ENCODE results near the gene TTC36. TPM values are rescaled to one million over a fixed set of nuclear protein-coding genes. Genes with fewer than 3 reads are reported as not detected.
"Not testable (repeated sequence)": the region's sequence is repeated elsewhere in the genome, so short reads cannot be mapped to it uniquely, and the experiment has no call there.

Gene TTC36
- total RNA-seq = 1 to 10 TPM in 4 of 5 donors, under 1 TPM in 1; 0.53 to 1.7 (median 1.2) TPM
- 0.28 TPM for total RNA-seq (2013)
- total RNA-seq = 0.07 to 2.9 (median 0.51) reads per million in 29 experiments

DNA sequence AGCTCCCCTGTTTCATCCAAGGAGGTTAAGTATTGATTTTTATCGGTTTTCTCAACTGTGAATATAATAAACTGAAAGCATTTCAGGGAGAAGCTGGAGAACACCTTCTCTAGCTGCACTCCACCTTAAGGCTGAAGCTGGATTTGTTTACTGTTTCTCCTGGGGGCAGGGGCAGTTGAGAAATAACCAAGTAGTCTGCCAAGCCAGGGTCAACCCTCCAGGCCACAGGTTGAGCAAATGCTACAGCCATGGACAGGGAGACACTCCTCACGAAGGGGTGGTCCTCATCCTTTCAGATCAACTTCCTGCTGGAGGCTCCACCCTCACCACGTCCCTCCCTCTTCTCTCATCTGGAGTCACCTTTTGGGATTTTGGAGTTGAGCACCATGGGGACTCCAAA is at the start of gene TTC36:
Gene TTC36 (plus strand): TSS at position 366 of the 400 bp plus-strand sequence. CDS start 21 bp downstream, at position 387.
- Mint-ChIP-seq H3K27me3 (no peaks in the 10 kb centered on the region), H3K4me3 (peak within 1 kb of the TSS in 1 of 3 donors; percentile 39), H3K27ac (peak within 1 kb of the TSS; percentile 60 to 67), H3K9me3 (no peaks in the 10 kb centered on the region), H3K4me1 (peaks cover 32 to 46% (median 40%) of the 10 kb centered on the region in 3 donors), H3K36me3 (peaks cover 11% of the 10 kb centered on the region)
- DNase-seq = no peak
- WGBS (ENCODE audit: insufficient coverage) = 83% methylated on average over 1 of the region's 3 CpGs
- no peak within 1 kb of the TSS for H3K4me3 ChIP-seq (ENCODE audit: control insufficient read depth in 1 of 2, extremely low read depth in 1 of 2, low read length in 1 of 2)
- peaks cover 6 to 27% of the 10 kb centered on the region in 2 experiments for H3K4me1 ChIP-seq (ENCODE audit: control insufficient read depth in 1 of 2, extremely low read depth in 1 of 2, insufficient read depth in 2 of 2, low read length in 2 of 2)
- H3K36me3 ChIP-seq (ENCODE audit: control insufficient read depth in 2 of 2, extremely low read depth in 1 of 2, insufficient read depth in 1 of 2, low read length in 1 of 2) = peaks cover 3 to 27% of the 10 kb centered on the region in 2 donors
- ChIA-PET POLR2A (no interaction called here), CTCF (interaction anchor here in 1 of 2 donors (0.6 kb wide), 1 partner anchor 119 kb away, joined by 3 read pairs; no protein-coding TSS in a partner anchor)
- no peak for ATAC-seq (replicated peaks in 1 of 4)
- H3K27me3 ChIP-seq (replicated peaks in 1 of 2; ENCODE audit: control insufficient read depth in 2 of 2, extremely low read depth in 1 of 2, insufficient read depth in 2 of 2, low read length in 1 of 2) = no peaks in the 10 kb centered on the region
- H3K9me3 ChIP-seq = no peaks in the 10 kb centered on the region
- no peak within 1 kb of the TSS for H3K27ac ChIP-seq (ENCODE audit: low read length)

DNA sequence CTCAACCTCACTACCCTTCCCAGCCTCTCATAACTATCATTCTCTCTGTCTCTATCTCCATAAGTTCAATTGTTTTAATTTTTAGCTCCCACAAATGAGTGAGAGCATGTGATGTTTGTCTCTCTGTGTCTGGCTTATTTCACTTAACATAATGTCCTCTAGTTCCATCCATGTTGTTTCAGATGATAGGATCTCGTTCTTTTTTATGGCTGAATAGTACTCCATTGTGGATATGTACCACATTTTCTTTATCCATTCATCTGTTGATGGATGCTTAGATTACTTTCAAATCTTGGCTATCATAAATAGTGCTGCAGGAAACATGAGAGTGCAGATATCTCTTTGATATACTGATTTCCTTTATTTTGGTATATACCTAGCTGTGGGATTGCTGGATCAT is 46.0 kb upstream of the TTC36 start:
- DNase-seq; H3K27ac ChIP-seq (ENCODE audit: low read length); H3K4me1 ChIP-seq (ENCODE audit: control insufficient read depth in 1 of 2, extremely low read depth in 1 of 2, insufficient read depth in 2 of 2, low read length in 2 of 2); ATAC-seq (replicated peaks in 1 of 4); H3K27me3 ChIP-seq (replicated peaks in 1 of 2; ENCODE audit: control insufficient read depth in 2 of 2, extremely low read depth in 1 of 2, insufficient read depth in 2 of 2, low read length in 1 of 2); H3K4me3 Mint-ChIP-seq; H3K4me3 ChIP-seq (ENCODE audit: control insufficient read depth in 1 of 2, extremely low read depth in 1 of 2, low read length in 1 of 2); H3K27me3 Mint-ChIP-seq; H3K9me3 Mint-ChIP-seq; H3K9me3 ChIP-seq; H3K4me1 Mint-ChIP-seq: not testable (repeated sequence)
- H3K36me3 ChIP-seq (ENCODE audit: control insufficient read depth in 2 of 2, extremely low read depth in 1 of 2, insufficient read depth in 1 of 2, low read length in 1 of 2) = peaks cover 15 to 87% of the 10 kb centered on the region in 2 donors
- peaks cover 53% of the 10 kb centered on the region for H3K36me3 Mint-ChIP-seq
- no CpG with 5 or more reads among the region's 1 CpG for WGBS (ENCODE audit: insufficient coverage)
- POLR2A ChIA-PET = interaction anchor here in 1 of 2 donors (0.6 kb wide), 1 partner anchor 118 kb away, joined by 4 read pairs; no protein-coding TSS in a partner anchor
- CTCF ChIA-PET = interaction anchor here in 1 of 2 donors (0.6 kb wide), 2 partner anchors 8 to 542 kb away, joined by 3 read pairs; no protein-coding TSS in a partner anchor
- H3K27ac Mint-ChIP-seq = peak overlapping the region; percentile 2 to 29

GRCh38 chr11:118484405-118484804 is 42.9 kb upstream of the TTC36 start:
- H3K4me3 Mint-ChIP-seq = no peak overlapping the region
- H3K36me3 ChIP-seq (ENCODE audit: control insufficient read depth in 2 of 2, extremely low read depth in 1 of 2, insufficient read depth in 1 of 2, low read length in 1 of 2) = peaks cover 12 to 83% of the 10 kb centered on the region in 2 donors
- no CpG with 5 or more reads among the region's 3 CpGs for WGBS (ENCODE audit: insufficient coverage)

GRCh38 chr11:118485273-118485672 is 42.0 kb upstream of the TTC36 start:
- no peak overlapping the region for H3K4me3 ChIP-seq (ENCODE audit: control insufficient read depth in 1 of 2, extremely low read depth in 1 of 2, low read length in 1 of 2)
- CTCF ChIA-PET = interaction anchor here (0.6 to 0.7 kb wide), 4 partner anchors 42 to 321 kb away, joined by 3 read pairs; no protein-coding TSS in a partner anchor
- H3K9me3 ChIP-seq = no peaks in the 10 kb centered on the region
- H3K9me3 Mint-ChIP-seq = no peaks in the 10 kb centered on the region
- no peak overlapping the region for H3K27ac Mint-ChIP-seq
- no peak overlapping the region for H3K4me3 Mint-ChIP-seq
- peaks cover 21 to 83% of the 10 kb centered on the region in 2 donors for H3K36me3 ChIP-seq (ENCODE audit: control insufficient read depth in 2 of 2, extremely low read depth in 1 of 2, insufficient read depth in 1 of 2, low read length in 1 of 2)
- peak in 1 of 35 experiments; percentile 17 for DNase-seq
- ATAC-seq (replicated peaks in 1 of 4) = no peak
- H3K27ac ChIP-seq (ENCODE audit: low read length) = no peak overlapping the region
- no peaks in the 10 kb centered on the region for H3K27me3 ChIP-seq (replicated peaks in 1 of 2; ENCODE audit: control insufficient read depth in 2 of 2, extremely low read depth in 1 of 2, insufficient read depth in 2 of 2, low read length in 1 of 2)
- H3K36me3 Mint-ChIP-seq = peaks cover 38% of the 10 kb centered on the region
- no peaks in the 10 kb centered on the region for H3K4me1 ChIP-seq (ENCODE audit: control insufficient read depth in 1 of 2, extremely low read depth in 1 of 2, insufficient read depth in 2 of 2, low read length in 2 of 2)
- POLR2A ChIA-PET = interaction anchor here in 1 of 2 donors (0.9 kb wide), 1 partner anchor 22 kb away, joined by 3 read pairs; no protein-coding TSS in a partner anchor
- no peaks in the 10 kb centered on the region for H3K27me3 Mint-ChIP-seq
- H3K4me1 Mint-ChIP-seq = peaks cover 4 to 7% (median 5%) of the 10 kb centered on the region in 3 donors

More at GRCh38 chr11:118484405-118484804, 42.9 kb upstream of the TTC36 start:
- H3K27me3 ChIP-seq (replicated peaks in 1 of 2; ENCODE audit: control insufficient read depth in 2 of 2, extremely low read depth in 1 of 2, insufficient read depth in 2 of 2, low read length in 1 of 2) = no peaks in the 10 kb centered on the region
- H3K9me3 ChIP-seq = no peaks in the 10 kb centered on the region
- Mint-ChIP-seq H3K9me3 (no peaks in the 10 kb centered on the region), H3K4me1 (peaks cover 4 to 7% (median 5%) of the 10 kb centered on the region in 3 donors), H3K27me3 (no peaks in the 10 kb centered on the region), H3K27ac (no peak overlapping the region), H3K36me3 (peaks cover 38% of the 10 kb centered on the region)
- no peak for DNase-seq
- no peak overlapping the region for H3K27ac ChIP-seq (ENCODE audit: low read length)
- ChIA-PET POLR2A (interaction anchor here in 1 of 2 donors (0.9 kb wide), 1 partner anchor 23 kb away, joined by 3 read pairs; no protein-coding TSS in a partner anchor), CTCF (no interaction called here)
- no peak overlapping the region for H3K4me3 ChIP-seq (ENCODE audit: control insufficient read depth in 1 of 2, extremely low read depth in 1 of 2, low read length in 1 of 2)
- H3K4me1 ChIP-seq (ENCODE audit: control insufficient read depth in 1 of 2, extremely low read depth in 1 of 2, insufficient read depth in 2 of 2, low read length in 2 of 2) = no peaks in the 10 kb centered on the region
- no peak for ATAC-seq (replicated peaks in 1 of 4)

GRCh38 chr11:118488480-118489109 is 38.7 kb upstream of the TTC36 start:
- H3K36me3 Mint-ChIP-seq = peaks cover 38% of the 10 kb centered on the region
- Histone ChIP-seq H3K27me3 (replicated peaks in 1 of 2; ENCODE audit: control insufficient read depth in 2 of 2, extremely low read depth in 1 of 2, insufficient read depth in 2 of 2, low read length in 1 of 2) (no peaks in the 10 kb centered on the region), H3K4me1 (ENCODE audit: control insufficient read depth in 1 of 2, extremely low read depth in 1 of 2, insufficient read depth in 2 of 2, low read length in 2 of 2) (no peaks in the 10 kb centered on the region), H3K27ac (ENCODE audit: low read length) (no peak overlapping the region), H3K9me3 (no peaks in the 10 kb centered on the region), H3K36me3 (ENCODE audit: control insufficient read depth in 2 of 2, extremely low read depth in 1 of 2, insufficient read depth in 1 of 2, low read length in 1 of 2) (peaks cover 19 to 81% of the 10 kb centered on the region in 2 donors), H3K4me3 (ENCODE audit: control insufficient read depth in 1 of 2, extremely low read depth in 1 of 2, low read length in 1 of 2) (no peak overlapping the region)
- H3K9me3 Mint-ChIP-seq = no peaks in the 10 kb centered on the region
- H3K27ac Mint-ChIP-seq = peak overlapping the region; percentile 48 to 78
- peaks cover 4 to 7% (median 5%) of the 10 kb centered on the region in 3 donors for H3K4me1 Mint-ChIP-seq
- no peaks in the 10 kb centered on the region for H3K27me3 Mint-ChIP-seq
- CTCF ChIA-PET = interaction anchor here (0.6 to 1.6 kb wide), 15 partner anchors 11 to 681 kb away, joined by 3 to 10 read pairs (median 4); partner anchors contain the start of gene KMT2A (in 1 of the 2)
- POLR2A ChIA-PET = no interaction called here
- ATAC-seq (replicated peaks in 1 of 4) = peak; percentile 64 to 76 (median 68)
- H3K4me3 Mint-ChIP-seq = no peak overlapping the region
- peak; percentile 57 to 92 (median 74) for DNase-seq
- 0% methylated on average over 5 of the region's 7 CpGs for whole genome bisulfite sequencing (ENCODE audit: insufficient coverage)

DNA sequence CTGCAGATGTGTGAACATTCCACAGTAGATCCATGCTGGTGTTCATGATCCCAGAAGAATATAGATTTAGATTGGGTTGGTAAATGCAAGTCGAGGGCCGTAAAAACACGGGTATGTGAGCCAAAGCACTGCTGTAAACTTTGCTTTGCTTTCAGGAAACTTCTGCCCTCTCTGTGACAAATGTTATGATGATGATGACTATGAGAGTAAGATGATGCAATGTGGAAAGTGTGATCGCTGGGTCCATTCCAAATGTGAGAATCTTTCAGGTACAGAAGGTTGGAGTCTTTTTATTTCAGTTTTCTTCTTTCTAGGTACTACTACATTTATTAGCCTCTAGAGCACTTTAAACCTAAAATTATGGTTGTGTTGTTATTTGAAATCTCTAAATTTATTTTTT is 36.2 kb upstream of the TTC36 start:
- Histone ChIP-seq H3K27me3 (replicated peaks in 1 of 2; ENCODE audit: control insufficient read depth in 2 of 2, extremely low read depth in 1 of 2, insufficient read depth in 2 of 2, low read length in 1 of 2) (no peaks in the 10 kb centered on the region), H3K9me3 (no peaks in the 10 kb centered on the region), H3K36me3 (ENCODE audit: control insufficient read depth in 2 of 2, extremely low read depth in 1 of 2, insufficient read depth in 1 of 2, low read length in 1 of 2) (peaks cover 18 to 88% of the 10 kb centered on the region in 2 donors), H3K4me3 (ENCODE audit: control insufficient read depth in 1 of 2, extremely low read depth in 1 of 2, low read length in 1 of 2) (no peak overlapping the region), H3K4me1 (ENCODE audit: control insufficient read depth in 1 of 2, extremely low read depth in 1 of 2, insufficient read depth in 2 of 2, low read length in 2 of 2) (no peaks in the 10 kb centered on the region), H3K27ac (ENCODE audit: low read length) (no peak overlapping the region)
- Mint-ChIP-seq H3K27me3 (no peaks in the 10 kb centered on the region), H3K9me3 (no peaks in the 10 kb centered on the region), H3K36me3 (peaks cover 39% of the 10 kb centered on the region), H3K4me3 (no peak overlapping the region), H3K4me1 (peaks cover 4 to 7% (median 5%) of the 10 kb centered on the region in 3 donors), H3K27ac (peak overlapping the region in 1 of 2 donors; percentile 39)
- ChIA-PET POLR2A (no interaction called here), CTCF (no interaction called here)
- WGBS (ENCODE audit: insufficient coverage) = 88% methylated on average over 3 of the region's 4 CpGs
- no peak for ATAC-seq (replicated peaks in 1 of 4)
- no peak for DNase-seq

All from T-cell (primary cell).